GM21423 (cell line): Measurements from ENCODE around the gene FGF6.
"Not testable (repeated sequence)": the region's sequence is repeated elsewhere in the genome, so short reads cannot be mapped to it uniquely, and the experiment has no call there.

ENCODE experiments used
- ATAC-seq: cut with Tn5 transposase; IDR thresholded peaks from one replicate; pipeline ENCODE4 v1.9.1; 2021; ENCODE audit warnings: mild to moderate bottlenecking, moderate library complexity; ENCODE audit not compliant: unreplicated experiment

The FGF6 gene, protein sequence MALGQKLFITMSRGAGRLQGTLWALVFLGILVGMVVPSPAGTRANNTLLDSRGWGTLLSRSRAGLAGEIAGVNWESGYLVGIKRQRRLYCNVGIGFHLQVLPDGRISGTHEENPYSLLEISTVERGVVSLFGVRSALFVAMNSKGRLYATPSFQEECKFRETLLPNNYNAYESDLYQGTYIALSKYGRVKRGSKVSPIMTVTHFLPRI

DNA sequence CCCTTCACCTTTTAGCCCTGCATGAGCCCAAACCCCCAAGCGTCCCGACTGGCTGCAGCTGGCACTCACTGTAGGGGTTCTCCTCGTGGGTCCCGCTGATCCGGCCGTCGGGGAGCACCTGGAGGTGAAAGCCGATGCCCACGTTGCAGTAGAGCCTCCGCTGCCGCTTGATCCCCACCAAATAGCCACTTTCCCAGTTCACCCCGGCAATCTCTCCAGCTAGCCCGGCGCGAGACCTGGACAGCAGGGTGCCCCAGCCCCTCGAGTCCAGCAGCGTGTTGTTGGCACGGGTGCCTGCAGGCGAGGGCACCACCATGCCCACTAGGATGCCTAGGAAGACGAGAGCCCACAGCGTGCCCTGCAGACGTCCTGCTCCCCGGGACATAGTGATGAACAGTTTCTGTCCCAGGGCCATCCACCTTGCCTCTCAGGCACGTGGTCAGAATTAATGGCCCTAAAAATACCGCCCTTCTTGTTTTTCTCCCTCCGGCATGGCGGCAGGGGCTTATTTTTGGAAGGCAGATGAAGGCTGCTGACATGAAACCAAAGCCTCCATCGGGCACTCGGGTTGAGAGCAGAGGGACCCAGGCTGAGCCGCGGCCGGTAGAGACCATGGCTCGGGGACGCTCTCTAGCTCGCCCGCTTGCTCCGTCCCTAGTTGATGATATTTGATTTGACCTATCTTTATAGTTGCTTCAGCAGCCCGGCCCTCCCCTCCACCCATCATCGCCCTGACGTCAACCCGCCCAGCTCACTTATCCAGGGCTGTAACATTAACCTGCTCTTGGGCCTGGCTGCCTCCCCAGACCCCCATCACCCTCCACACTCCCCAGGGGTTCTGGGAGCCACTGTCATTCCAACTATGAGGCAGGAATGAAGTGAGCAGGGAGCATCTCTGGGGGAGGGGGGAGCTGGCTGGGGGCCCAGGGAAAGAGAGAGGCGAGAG is at the start of gene FGF6:
FGF6 (minus strand) TSS at position 660 of the 946 bp plus-strand sequence; CDS start at position 415, 245 bp downstream.
- no peak for ATAC-seq

DNA sequence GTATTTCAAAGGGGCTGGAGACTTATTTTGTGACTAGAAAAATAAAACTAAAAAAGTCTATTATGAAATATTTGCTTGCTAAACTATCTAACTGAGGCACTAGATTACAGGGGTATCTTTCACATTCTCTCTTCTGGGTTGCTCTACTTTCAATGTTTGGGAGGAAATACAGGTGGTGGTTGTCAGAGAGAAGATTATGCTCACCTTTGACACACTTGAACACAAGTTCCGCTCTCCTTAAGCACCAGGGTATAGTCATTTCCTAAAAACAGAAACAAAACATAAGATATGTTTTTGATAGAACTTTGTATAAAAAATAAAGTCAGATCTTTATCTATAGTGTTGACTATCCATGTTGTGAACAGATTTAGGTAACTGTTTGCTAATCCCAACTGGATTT is 45.4 kb upstream of the FGF6 start:
- no peak for ATAC-seq

DNA sequence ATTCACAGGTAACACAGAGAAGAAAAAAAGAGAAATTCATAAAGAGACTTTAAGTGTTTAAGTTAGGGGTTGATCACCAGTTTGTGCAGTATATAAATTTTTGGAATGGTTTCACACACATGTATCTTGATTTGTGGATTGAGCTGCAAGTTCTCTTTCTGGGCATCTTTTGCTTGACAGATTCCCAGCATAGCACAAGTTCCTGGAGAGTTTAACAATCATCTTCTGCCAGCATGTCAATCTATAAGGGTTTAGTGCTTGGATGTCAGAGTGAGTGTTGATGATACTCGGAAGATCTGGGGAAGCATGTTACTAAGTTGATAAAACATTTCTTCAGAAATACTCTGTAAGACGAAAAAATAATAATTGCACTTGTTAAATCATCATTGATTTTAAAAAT is 43.9 kb upstream of the FGF6 start:
- no peak for ATAC-seq

DNA sequence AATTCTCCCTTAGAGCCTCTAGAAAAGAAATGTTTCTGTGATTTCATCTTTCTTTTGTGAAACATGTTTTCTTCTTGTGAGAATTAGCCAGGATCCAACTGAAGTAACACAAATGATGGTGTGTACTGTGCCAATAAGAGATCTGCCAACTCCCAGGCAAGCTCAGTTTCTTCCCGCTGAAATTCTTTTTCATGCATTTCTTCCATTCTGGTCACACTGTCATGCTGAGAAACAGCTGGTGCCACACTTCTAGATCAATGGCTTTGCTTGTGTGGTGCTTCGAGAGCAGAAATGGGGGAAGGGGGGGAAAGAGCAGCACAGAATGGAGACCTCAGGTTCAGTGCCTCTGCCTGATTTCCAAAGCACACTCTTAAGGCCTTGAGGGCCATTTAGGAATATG is 41.4 kb upstream of the FGF6 start:
- no peak for ATAC-seq

DNA sequence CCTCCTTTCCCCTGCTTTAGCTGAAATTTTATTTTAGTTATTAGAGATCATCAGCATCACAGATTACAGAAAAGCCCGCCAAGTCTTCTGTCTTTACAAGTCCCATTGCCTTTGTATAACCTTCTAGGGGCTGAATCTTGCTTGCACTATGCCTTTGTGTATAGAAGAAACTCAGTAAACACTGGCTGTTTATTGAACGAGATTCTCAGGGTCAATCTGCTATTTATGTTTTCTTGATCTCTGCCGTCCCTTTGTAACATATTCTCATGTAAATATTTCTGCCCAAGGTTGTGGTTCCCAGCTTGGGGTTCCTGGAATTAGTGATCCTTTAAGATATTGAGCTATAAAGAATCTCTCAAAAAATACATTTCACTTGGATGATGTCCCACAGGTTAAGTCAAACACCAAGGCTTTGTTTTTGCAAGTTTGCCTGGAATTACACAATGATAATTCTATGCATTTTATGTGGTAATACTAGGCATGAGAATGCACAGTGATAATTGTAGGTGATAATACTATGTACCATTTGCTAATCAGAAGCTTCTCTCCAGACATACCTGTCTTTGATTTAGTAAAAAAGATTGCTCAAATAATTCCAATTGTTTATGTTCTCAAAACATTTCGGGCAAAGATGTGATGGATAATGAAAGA is 40.6 kb upstream of the FGF6 start:
- ATAC-seq, result no peak

DNA sequence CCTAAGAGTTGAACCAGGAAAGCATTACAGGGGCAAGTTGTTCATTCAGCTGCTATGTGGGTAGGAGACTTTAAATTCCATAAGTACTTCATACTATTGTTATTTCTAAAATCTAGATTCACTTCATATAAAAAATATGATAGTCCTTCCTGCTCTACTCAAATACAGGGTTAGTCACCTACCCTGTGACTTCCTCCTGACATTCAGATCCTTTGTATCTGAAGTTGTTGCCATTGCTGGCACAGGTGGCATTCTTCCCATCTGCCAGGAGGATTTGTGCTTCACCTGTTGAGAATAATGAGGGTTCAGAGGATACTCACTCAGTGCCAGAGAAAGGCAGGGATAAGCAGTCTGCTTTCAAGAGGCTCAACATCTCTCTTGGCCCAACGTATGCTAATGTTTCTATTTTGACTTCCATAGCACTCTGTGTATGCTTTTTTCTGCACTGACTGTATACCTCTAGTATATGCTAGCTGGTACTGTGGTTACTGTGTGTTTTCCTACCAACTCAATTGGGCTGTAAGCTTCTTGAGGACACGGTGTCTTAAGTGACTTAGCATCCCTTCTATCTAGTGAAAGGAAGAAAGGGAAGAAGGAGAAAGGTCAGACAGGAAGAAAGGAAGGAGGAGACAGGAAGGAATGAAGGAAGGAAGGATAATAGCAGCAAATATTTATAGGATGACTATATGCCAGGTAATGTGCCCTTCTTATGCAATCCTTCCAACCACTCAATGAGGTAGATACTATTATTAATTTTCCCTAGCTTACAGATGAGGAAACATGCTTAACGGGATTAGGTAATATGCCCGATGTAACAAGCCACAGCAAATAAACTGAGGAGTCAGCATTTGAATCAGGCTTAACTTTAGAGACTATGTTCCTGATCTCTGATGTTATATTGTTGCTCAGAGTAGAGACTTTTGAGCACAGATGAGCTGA is 38.5 kb upstream of the FGF6 start:
- ATAC-seq, result no peak

DNA sequence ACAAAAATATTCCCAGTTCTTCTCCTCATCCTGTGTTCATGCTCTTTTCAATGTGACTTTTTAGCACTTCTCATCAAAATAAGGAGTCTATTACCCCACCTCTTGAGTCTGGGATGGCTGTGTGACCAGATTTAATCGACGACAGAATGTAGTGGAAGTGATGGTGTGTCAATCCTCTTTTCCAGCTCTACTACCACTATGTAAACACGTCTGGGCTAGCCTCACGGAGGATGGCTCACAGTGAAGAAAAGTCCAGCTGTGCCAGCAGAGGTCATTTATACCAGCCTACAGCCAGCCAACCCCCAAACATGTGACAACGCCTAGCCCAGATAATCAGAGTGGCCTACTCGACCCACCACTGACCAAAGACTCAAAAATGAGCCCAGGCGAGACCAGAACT is 37.3 kb upstream of the FGF6 start:
- no peak for ATAC-seq

DNA sequence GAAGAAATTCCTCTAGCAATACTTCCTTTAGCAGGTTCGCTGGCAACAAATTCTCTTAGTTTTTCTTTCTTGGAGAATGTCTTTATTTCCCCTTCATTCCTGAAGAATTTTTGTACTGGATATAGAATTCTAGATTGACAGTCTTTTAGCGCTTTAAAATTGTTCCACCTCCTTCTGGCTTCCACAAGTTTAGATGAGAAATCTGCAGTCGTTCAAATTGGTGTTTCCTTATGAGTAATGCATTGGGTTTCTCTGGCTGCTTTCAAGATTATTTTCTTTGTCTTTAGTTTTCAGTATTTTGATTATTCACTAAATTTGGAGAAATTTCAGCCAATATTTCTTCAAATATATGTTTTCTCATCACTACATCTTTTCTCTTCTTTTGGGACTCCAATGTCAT is 33.3 kb upstream of the FGF6 start:
- no peak for ATAC-seq

DNA sequence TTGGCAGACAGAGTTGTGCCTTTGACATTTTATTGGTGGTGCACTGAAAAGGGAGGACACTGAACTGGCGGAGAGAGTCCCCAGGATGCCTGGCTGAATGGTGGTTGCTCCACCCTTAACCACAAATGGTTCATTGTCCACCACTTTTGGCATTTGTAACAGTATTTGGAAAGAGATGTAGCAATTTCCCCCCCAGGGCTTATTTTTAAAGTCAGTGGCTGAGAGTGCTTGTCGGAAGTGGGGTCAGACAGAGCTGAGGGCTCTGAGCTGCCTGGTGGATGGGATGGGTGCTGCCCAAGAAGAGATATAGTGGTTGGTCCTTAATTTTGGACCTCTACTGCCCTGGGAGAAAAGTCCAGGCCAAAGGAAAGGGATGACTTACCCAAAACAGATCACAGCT is 31.5 kb upstream of the FGF6 start:
- no peak for ATAC-seq

DNA sequence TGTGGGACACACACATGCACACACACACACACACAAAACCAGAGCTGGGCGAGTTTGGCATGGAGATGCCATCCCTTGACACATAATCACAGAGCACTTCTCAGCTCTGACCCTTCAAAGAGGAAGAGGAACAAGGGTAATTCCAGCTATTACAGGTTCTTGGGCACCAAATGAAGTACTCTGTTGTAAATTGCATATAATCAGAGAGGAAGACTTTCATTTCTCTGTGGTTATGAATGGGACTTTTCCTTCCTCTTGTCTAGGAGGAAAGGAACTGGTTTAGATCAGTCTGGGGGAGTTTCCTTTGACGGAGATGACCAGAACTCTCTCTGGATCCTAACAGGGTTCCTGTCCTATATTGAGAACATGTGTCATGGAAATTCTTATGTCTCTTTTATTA is 26.4 kb upstream of the FGF6 start:
- ATAC-seq, result no peak

DNA sequence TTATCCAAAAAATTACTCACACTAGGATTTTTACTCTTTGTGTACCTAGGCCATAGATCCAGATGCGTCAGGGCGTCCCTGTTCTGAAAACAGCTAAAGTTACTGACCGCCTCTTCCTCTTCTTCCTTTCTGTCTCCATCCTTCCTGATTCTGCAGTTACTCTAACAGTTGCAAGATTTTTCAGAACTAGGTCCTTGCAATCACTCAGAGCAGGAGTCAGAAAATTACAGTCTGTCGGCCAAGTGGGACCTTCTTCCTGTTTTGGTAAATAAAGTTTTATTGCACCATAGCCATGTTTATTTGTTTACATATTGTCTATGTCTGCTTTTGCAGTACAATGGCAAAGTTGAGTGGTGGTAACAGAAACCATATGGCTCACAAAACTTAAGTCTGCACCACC is 25.6 kb upstream of the FGF6 start:
- ATAC-seq, result no peak

DNA sequence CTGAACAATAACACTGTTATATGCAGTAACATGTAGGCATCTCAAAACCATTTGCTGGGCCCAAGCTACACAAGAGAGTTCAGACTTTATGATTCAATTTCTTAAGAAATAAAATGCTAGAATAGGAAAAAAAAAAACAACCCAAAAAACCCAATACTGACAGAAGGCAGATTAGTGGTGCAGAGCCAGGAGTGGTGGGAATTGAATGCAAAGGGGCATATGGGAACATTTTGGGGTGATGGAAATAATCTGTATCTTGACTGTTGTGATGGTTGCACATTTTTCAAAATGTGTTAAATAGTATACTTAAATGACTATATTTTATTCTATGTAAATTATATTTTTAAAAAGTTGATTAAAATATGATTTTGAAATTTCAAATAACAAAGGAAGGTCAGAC is 23.4 kb upstream of the FGF6 start:
- ATAC-seq, result no peak

DNA sequence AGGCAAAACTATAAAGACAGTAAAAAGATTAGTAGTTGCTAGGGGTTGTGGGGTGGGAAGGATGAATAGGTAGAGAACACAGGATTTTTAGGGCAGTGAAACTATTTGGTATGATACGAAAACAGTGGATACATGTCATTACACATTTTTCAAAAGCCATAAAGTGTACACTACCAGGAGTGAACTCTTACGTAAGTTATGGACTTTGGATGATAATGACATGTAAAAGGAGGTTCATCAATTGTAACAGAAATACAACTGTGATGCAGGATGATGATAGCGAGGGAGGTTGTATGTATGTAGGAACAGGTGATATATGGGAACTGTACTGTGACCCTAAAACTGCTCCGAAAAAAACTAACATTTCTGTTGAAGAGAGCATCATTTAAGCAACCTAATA is 15.1 kb upstream of the FGF6 start:
- ATAC-seq, result no peak

DNA sequence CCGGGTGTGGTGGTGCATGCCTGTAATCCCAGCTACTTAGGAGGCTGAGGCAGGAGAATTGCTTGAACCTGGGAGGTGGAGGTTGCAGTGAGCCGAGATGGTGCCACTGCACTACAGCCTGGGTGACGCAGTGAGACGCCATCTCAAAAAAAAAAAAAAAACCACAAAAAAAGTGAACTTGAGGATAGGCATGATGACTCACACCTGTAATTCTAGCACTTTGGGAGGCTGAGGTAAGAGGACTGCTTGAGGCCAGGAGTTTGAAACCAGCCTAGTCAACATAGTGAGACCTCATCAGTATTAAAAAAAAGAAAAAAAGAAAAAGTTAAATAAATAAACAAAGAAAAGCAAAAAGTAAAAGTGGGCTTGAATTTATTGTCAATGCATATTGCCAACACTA is 10.2 kb upstream of the FGF6 start:
- not testable (repeated sequence) for ATAC-seq

DNA sequence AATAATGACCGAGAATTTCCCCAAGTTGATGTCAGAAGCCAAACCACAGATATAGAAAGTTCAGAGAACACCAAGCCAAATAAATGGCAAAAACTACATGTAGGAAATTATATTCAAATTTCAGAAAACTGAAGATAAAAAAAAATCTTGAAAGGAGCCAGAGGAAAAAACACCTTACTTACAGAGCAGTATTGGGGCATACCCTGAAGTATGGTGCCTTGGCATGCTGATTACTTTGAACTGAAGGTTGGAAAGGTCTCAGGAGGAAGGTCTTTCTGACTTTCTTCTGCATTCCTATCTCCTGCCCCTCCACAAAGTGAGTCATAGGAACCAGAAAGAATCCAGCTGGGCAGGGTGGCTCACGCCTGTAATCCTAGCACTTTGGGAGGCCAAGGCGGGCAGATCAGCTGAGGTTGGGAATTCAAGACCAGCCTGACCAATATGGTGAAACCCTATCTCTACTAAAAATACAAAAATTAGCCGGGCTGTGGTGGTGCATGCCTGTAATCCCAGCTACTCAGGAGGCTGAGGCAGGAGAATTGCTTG is 8.8 kb upstream of the FGF6 start:
- ATAC-seq, result no peak

DNA sequence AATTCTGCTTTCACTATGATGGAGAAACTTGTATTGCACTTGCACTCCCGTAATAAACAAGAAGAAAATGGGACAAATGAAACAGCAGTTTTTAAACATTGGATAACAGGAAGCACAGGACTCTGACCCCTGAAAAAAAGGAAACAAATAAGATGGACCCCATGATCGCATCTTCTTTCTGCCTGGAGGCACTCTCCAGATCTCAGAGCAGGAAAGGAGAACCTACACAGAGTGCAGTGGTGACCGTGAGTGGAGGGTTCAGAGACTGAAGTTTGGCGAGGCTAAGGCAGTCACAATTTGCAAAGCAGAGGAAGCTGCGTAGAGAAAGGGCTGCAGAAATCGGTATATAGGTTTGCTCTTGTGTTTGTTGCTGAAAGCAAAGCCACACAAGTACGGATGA is 6.1 kb upstream of the FGF6 start:
- no peak for ATAC-seq

DNA sequence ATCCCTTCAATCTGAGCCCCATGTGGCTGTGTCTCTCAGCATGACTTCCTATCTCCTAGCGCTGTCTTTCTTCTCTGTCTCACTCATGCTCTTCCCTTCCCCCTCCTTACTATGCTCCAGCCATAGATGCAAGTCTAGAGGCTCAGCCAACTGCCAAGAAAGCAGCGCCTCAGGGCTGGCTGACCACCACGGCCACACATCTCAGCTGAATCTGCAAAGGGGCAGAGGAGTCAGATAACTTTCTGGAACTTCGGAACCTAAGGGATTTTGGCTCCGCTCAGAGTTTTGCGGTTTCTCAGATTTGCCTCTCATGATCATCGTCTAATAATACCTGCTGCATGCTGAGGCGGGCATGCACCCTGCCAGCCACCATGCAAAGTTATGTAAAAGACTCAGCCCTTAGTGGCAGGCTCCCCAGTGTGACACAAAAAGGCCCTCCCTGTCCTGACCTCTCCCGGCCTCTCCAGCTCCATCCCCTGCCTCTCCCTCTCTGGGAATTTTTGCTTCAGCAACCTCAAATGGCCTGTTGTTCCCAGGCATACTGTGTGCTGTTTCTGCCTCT is 5.0 kb upstream of the FGF6 start:
- ATAC-seq, result no peak

DNA sequence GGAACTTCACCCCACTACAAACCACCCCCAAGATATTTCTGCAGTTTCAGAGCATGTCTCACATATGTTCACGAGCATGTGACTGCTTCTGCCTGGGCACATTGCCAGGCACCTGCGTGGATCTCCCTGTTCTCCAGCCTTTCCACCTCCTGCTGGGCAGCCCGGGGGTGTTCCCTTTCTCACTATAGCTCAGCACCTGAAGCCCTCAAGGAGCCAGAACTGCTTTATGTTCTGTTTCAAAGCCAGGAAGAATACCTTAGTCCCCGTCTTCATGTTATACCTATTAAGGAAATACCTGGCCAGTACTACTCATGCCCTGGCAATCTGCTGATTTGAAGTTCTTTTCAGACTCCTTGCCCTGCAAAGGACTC is 4.2 kb upstream of the FGF6 start:
- no peak for ATAC-seq

DNA sequence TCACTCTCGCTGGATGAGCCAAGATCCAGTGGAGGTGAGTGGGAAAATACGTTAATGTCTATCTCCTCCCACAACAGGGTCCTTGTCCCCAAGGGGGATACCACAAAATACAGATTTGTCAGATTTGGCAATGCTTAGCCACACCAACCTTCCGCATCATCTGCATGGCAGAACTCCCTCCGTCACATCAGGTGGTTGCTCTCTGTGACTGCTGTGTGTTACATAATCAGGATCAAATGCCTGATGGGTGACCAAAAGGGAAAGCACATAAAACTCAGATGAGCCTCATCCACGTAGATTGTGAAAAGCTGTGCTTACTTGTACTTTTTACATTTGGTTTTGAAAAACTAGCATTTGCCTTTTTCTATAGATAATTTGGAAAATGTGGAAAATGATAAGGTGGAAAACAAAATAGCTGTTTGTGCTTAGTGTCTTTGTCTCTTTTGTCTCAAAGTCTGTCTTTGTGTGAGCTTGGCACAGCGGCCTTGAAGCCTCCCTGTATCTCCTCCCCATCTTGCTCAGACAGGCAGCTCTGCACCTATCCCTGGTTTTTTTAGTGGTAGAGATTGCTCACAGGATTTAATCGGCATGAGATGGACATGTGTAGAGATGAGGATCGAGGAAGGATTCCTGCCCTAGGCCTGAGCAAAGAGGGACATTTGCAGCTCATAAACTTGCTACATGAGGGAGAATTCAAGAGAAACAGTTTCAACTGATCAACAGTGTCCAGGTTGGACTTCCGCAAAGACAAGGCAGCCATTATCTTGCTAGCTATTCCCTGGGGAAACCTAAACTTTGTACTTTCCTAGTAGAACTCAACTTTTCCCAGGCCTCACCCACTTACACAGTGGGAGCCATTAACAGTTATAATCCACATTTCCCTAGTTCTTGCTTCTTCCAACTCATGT is 3.6 kb upstream of the FGF6 start:
- no peak for ATAC-seq
